Left cardiac atrium (tissue), 4 donors: Measurements from ENCODE around the gene MNT. TPM values are rescaled to one million over a fixed set of nuclear protein-coding genes. Genes with fewer than 3 reads are reported as not detected.

Experiments used
- ATAC-seq, 2 donors: fragments of 200-7000 bp; cut with Tn5 transposase; one replicate each; pipeline ENCODE4 v1.9.1; 2020; ENCODE audit warnings: mild to moderate bottlenecking in 2 of 2, moderate library complexity in 2 of 2
- DNase-seq: peaks from one replicate; pipeline ENCODE4 v3.0.0-alpha.2; 2020
- intact Hi-C, 2 donors: fragments of 100-400 bp; cut with DNase I; formaldehyde crosslinking; loops; one replicate each; pipeline versions ENCODE4 v1.14.1 to v1.15.1; 2022 to 2023
- total RNA-seq, 2 donors: library from RNA; stranded (reverse); fragmentation: NEBNext Ultra II Directional; extraction: Animal tissue kit (Norgen Biotek cat#: 25700); gene quantifications; one replicate each; pipeline ENCODE4 v1.2.1, GENCODE V29; 2021
- donor health status: DM: no; HTN: yes; CAD: no.
- donor health status: DM: no; HTN: yes; CAD: no; lungs with severe emphysema.
- donor health status: DM: yes; HTN: yes; CAD: no.
- donor health status: Dilated cardiomyopathy.

MNT gene
- total RNA-seq, 2 donors from 2014 or later: 11.2 to 12.7 TPM

GRCh38 chr17:2418572-2418971 is 17.7 kb upstream of the MNT start:
- intact Hi-C loops: loop anchor here (5.0 to 10.0 kb wide), 2 partner anchors 36 to 54 kb away; no protein-coding TSS in a partner anchor
- ATAC-seq: peak; percentile 54 to 56

DNA sequence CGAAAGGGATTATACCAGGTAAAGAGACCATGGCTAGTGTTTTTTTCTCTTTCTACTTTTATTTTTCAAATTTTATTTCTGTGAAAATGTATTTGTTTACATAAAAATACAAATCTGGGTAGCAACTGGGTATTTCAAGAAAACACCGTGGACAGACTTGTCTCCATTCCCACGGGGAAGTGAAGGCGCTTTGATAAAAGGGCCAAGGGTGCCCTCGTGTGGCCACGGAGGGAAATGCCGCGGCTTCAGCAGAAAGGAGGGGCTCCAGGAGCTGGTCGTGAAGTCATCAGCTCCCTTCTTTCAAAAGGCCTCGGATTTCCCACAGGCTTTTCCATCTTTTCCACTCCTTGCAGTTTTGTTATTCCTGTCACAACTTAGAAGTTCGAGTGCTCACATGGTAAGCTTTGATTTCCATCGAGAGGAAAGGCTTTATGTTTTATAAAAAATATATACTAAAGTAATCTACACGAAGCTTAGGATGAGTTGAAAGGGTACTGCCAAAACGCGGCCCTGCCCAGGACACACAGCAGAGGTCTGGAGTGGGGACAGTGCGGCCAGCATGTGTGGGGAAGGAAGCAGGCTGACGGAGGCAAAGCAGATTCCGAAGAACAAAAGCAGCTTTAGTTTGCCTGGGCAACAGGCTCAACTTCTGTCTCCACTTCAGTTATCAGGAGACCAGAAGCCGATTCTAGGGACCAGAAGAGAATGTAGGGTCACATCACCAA is 15.3 kb upstream of the MNT start:
- DNase-seq (peak; percentile 88), ATAC-seq (peak; percentile 69 to 78)
- intact Hi-C loops: loop anchor here (1.0 to 10.0 kb wide), 3 partner anchors 34 to 51 kb away; no protein-coding TSS in a partner anchor

More at GRCh38 chr17:2418572-2418971, 17.7 kb upstream of the MNT start:
- DNase-seq: no peak

- intact Hi-C loops: loop anchor here (5.0 to 10.0 kb wide), 2 partner anchors 33 to 50 kb away; no protein-coding TSS in a partner anchor
- ATAC-seq: no peak
- no peak for DNase-seq
These were observed 14.2 kb upstream of the MNT start for GRCh38 chr17:2415081-2415480.

GRCh38 chr17:2414446-2415064 is 13.7 kb upstream of the MNT start:
- DNase-seq (no peak), ATAC-seq (no peak)
- intact Hi-C loops: loop anchor here (5.0 to 10.0 kb wide), 2 partner anchors 32 to 50 kb away; no protein-coding TSS in a partner anchor

GRCh38 chr17:2412561-2413021 is 11.7 kb upstream of the MNT start:
- intact Hi-C loops: loop anchor here in 1 of 2 donors (10.0 kb wide), 1 partner anchor 48 kb away; no protein-coding TSS in a partner anchor
- ATAC-seq (peak; percentile 47 to 84), DNase-seq (peak; percentile 33)

- ATAC-seq (no peak), DNase-seq (no peak)
- intact Hi-C loops: loop anchor here in 1 of 2 donors (10.0 kb wide), 1 partner anchor 46 kb away; no protein-coding TSS in a partner anchor
These were observed 10.1 kb upstream of the MNT start for GRCh38 chr17:2410951-2411350.

- ATAC-seq: peak; percentile 77 to 80
- intact Hi-C loops: no loop called here
- DNase-seq: peak; percentile 79
These were observed 6.3 kb upstream of the MNT start for GRCh38 chr17:2406903-2407790.

GRCh38 chr17:2406271-2406902 is 5.5 kb upstream of the MNT start:
- ATAC-seq (no peak), DNase-seq (no peak)
- intact Hi-C loops: no loop called here

DNA sequence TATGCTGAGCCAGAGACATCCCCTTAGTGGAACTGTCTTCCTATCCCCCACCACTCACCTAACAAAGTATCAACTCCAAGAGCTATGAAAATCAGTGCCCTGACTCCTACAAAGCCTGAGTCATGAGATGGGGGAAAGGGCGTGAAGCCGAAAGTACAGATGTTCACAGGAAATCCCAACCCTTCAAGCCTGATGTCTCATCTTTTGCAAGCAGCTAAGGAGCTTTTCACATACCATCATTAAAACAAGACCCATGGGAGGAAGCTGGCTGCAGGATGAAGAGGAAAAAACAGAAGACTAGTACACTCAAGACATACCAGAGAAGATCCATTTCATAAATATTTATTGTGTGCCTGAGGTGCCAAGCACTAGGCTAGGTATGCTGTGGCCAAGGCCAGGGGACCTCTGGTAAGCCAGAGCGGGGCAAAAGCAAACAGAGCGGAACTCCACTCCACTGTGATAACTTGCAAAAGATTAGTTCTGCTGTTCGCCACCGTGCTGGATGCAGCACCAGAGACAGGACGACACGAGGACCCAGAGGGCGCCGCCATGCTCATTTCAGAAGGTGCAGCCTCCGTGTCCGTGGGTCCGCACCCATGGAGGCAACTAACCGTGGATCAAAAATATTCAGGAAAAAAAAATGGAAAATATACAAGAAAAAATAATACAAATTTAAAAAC is 4.5 kb upstream of the MNT start:
- intact Hi-C loops: no loop called here
- no peak for DNase-seq
- no peak for ATAC-seq

GRCh38 chr17:2403044-2403443 is 2.2 kb upstream of the MNT start:
- intact Hi-C loops: no loop called here
- ATAC-seq (no peak), DNase-seq (no peak)

- ATAC-seq: no peak
- intact Hi-C loops: no loop called here
- DNase-seq: no peak
These were observed 1.7 kb upstream of the MNT start for GRCh38 chr17:2402544-2402943.

DNA sequence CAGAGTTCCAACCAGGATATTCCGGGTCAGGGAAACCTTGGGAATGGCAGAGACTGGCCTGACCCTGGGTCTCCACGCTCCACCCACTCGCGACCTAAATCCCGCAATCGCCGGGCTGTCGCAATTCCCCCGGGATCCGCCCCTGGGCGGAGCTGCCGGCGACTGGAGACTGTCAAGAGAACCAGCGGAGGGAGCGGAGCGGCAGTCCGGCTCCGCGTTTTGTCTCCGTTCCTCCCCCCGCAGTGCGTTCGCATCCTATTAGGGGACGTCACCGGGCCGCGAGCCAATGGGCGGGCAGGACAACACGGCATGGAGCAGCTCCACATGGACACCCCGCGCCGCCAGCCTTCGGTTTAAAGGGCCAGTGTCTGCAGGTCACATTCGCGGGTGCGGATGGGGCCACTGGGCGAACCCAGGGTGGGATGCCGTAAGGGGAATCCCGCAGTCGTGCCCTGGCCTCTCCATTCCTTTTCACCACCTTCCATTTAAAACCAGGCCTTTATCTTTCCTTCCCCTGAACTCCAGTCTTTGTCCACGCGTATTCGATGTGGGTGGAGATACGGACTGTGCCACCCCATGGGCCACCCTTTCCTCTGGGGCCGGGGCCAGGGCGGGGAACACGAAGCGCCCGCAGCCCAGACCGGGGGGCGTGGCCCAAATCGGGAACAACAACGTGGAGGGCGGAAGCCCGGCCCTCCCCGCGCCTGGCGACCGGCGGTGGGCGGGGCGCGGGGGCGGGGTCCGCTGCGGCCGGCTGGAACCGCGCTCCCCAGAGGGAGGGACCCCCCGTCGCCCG is 764 bp upstream of the MNT start:
- peak; percentile 100 for DNase-seq
- intact Hi-C loops: no loop called here
- peak; percentile 62 to 63 for ATAC-seq

DNA sequence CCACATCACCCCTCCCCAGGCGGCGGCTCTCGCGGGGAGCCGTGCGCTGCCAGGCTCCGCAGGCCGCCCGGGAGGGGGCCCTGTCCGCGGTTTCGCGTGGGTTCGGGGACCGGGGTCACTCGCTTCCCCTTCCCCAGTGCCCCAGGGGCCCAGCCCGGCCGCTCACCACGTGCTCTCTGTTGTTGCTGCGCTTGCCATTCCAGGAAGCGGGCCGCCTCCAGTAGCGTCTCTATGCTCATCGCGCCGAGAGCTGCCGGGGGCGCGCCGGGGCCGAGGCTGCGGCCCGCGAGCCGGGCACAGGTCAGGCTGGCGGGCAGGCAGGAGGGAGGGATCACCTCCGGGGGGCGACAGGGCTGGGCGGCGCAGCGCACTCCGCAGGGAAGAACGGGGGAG is 390 bp downstream of the MNT start:
- DNase-seq (no peak), ATAC-seq (no peak)
- intact Hi-C loops: no loop called here

- ATAC-seq (peak; percentile 65 to 72), DNase-seq (peak; percentile 96)
- intact Hi-C loops: no loop called here
These were observed 1.0 kb downstream of the MNT start for GRCh38 chr17:2399572-2400473.

- ATAC-seq (peak in 1 of 2 donors; percentile 5), DNase-seq (no peak)
- intact Hi-C loops: no loop called here
These were observed 1.9 kb downstream of the MNT start for GRCh38 chr17:2398655-2399571.
